GM23338 (cell line): ENCODE results near the gene BRME1. TPM values are rescaled to one million over a fixed set of nuclear protein-coding genes. Genes with fewer than 3 reads are reported as not detected.

Experiments used
- CREB1 ChIP-seq: fragments of 250-450 bp; sonication (Bioruptor Pico); IDR thresholded peaks from 2 replicates; pipeline ENCODE4 v1.5.0; 2020; ENCODE audit warnings: low read depth, mild to moderate bottlenecking, moderate library complexity
- EZH2 ChIP-seq: fragments of 200-600 bp; sonication (generic); IDR thresholded peaks from one replicate; pipeline ENCODE4 v1.8.0; 2017; ENCODE audit warnings: antibody characterized with exemption, mild to moderate bottlenecking, low read depth; ENCODE audit not compliant: unreplicated experiment
- ZNF114 ChIP-seq: fragments of 250-450 bp; sonication (Bioruptor Pico); IDR thresholded peaks from 2 replicates; pipeline ENCODE4 v1.5.0; 2020; ENCODE audit warnings: mild to moderate bottlenecking, moderate library complexity
- ZNF331 ChIP-seq: fragments of 250-450 bp; sonication (Bioruptor Pico); IDR thresholded peaks from 2 replicates; pipeline ENCODE4 v1.5.0; 2020; ENCODE audit warnings: low read depth, mild to moderate bottlenecking, moderate library complexity
- polyA plus RNA-seq: library from polyadenylated mRNA; unstranded; fragments of >200 nt; fragmentation: Nextera tagmentation; extraction: Ambion mirVana; gene quantifications from 2 replicates; pipeline ENCODE4 v1.2.1, GENCODE V29; 2016
- total RNA-seq: library from RNA; depleted of rRNA; stranded (reverse); fragments of >200 nt; shearing (Covaris generic); gene quantifications from 2 replicates; pipeline ENCODE4 v1.2.3, GENCODE V29; 2014
- TF ChIP-seq, protein P1 (sequence below): fragments of 250-450 bp; sonication (Bioruptor Pico); IDR thresholded peaks from 2 replicates; pipeline ENCODE4 v1.5.0; 2020; ENCODE audit warnings: mild to moderate bottlenecking, moderate library complexity
- TF ChIP-seq, protein P2 (sequence below): IDR thresholded peaks from 2 replicates; pipeline ENCODE4 v1.6.1; 2016; ENCODE audit warnings: antibody characterized with exemption

Gene BRME1
- total and polyA plus RNA-seq, 2 experiments from 2014 or later, result 3.9 to 4.0 TPM

DNA sequence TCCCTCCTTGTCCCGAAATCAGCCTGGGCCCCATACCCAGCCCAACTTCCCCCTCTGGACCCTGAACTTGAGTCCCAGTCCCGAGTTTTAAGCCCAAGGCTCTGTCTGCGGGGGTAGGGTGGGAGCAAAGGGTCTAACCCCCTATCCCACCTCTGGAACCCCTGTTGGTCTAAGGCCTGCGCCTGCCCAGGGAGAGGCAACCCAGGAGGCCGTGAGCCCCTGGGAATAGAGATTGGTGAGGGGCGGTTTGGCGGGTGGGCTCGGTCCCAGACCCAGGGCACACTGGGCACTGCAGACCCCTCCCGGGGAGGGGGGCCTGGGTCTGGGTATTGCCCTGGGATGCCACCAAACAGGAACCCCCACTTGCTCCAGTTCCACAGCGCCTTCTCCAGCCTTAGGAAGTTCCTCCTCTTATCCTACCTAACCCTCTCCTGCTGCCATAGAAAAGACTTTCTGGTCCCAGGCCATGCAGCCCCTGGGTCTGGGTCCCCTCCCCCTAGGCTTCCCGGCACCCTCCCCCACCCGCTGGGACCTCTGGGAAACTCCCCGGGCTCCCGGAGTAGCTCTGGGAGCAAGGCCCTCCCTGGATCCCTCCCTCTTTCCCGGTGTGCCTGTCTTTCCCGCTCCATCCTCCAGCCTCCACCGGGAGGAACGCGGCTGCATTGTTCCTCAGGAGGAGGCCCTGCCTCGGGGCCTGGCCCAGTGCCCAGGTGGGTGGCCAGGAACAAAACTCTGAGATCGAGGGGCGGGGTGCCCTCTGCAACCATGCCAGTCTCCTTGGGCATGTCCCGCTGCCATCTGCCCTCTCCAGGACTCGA, 62.6 kb downstream of the BRME1 start (continued):
- TF ChIP-seq, protein P1, sequence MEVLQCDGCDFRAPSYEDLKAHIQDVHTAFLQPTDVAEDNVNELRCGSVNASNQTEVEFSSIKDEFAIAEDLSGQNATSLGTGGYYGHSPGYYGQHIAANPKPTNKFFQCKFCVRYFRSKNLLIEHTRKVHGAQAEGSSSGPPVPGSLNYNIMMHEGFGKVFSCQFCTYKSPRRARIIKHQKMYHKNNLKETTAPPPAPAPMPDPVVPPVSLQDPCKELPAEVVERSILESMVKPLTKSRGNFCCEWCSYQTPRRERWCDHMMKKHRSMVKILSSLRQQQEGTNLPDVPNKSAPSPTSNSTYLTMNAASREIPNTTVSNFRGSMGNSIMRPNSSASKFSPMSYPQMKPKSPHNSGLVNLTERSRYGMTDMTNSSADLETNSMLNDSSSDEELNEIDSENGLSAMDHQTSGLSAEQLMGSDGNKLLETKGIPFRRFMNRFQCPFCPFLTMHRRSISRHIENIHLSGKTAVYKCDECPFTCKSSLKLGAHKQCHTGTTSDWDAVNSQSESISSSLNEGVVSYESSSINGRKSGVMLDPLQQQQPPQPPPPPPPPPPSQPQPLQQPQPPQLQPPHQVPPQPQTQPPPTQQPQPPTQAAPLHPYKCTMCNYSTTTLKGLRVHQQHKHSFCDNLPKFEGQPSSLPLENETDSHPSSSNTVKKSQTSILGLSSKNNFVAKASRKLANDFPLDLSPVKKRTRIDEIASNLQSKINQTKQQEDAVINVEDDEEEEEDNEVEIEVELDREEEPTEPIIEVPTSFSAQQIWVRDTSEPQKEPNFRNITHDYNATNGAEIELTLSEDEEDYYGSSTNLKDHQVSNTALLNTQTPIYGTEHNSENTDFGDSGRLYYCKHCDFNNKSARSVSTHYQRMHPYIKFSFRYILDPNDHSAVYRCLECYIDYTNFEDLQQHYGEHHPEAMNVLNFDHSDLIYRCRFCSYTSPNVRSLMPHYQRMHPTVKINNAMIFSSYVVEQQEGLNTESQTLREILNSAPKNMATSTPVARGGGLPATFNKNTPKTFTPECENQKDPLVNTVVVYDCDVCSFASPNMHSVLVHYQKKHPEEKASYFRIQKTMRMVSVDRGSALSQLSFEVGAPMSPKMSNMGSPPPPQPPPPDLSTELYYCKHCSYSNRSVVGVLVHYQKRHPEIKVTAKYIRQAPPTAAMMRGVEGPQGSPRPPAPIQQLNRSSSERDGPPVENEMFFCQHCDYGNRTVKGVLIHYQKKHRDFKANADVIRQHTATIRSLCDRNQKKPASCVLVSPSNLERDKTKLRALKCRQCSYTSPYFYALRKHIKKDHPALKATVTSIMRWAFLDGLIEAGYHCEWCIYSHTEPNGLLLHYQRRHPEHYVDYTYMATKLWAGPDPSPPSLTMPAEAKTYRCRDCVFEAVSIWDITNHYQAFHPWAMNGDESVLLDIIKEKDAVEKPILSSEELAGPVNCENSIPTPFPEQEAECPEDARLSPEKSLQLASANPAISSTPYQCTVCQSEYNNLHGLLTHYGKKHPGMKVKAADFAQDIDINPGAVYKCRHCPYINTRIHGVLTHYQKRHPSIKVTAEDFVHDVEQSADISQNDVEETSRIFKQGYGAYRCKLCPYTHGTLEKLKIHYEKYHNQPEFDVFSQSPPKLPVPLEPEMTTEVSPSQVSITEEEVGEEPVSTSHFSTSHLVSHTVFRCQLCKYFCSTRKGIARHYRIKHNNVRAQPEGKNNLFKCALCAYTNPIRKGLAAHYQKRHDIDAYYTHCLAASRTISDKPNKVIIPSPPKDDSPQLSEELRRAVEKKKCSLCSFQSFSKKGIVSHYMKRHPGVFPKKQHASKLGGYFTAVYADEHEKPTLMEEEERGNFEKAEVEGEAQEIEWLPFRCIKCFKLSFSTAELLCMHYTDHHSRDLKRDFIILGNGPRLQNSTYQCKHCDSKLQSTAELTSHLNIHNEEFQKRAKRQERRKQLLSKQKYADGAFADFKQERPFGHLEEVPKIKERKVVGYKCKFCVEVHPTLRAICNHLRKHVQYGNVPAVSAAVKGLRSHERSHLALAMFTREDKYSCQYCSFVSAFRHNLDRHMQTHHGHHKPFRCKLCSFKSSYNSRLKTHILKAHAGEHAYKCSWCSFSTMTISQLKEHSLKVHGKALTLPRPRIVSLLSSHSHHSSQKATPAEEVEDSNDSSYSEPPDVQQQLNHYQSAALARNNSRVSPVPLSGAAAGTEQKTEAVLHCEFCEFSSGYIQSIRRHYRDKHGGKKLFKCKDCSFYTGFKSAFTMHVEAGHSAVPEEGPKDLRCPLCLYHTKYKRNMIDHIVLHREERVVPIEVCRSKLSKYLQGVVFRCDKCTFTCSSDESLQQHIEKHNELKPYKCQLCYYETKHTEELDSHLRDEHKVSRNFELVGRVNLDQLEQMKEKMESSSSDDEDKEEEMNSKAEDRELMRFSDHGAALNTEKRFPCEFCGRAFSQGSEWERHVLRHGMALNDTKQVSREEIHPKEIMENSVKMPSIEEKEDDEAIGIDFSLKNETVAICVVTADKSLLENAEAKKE, result no peak
- TF ChIP-seq ZNF114 (CRISPR knock-in tag) (no peak), CREB1 (CRISPR knock-in tag) (no peak), EZH2 (no peak), ZNF331 (CRISPR knock-in tag) (no peak)
- TF ChIP-seq, protein P2, sequence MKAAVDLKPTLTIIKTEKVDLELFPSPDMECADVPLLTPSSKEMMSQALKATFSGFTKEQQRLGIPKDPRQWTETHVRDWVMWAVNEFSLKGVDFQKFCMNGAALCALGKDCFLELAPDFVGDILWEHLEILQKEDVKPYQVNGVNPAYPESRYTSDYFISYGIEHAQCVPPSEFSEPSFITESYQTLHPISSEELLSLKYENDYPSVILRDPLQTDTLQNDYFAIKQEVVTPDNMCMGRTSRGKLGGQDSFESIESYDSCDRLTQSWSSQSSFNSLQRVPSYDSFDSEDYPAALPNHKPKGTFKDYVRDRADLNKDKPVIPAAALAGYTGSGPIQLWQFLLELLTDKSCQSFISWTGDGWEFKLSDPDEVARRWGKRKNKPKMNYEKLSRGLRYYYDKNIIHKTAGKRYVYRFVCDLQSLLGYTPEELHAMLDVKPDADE, result no peak
